Stimulated activated CD4-positive, alpha-beta T cell treated with anti-CD3 and anti-CD28 coated beads, Interleukin-1b, Interleukin-23, amount 100 ng/mL, for 4 hours (primary cell): Measurements from ENCODE around the gene MEGF11.

ENCODE experiments used
- DNase-seq, 2 donors: peaks; one replicate each; pipeline ENCODE4 v3.0.0-alpha.2; 2020; ENCODE audit warnings: low read depth in 2 of 2

Gene MEGF11

GRCh38 chr15:65970937-65971740 is 282.4 kb downstream of the MEGF11 start:
- no peak for DNase-seq

- no peak for DNase-seq
These were observed 283.4 kb downstream of the MEGF11 start for GRCh38 chr15:65969865-65970816.

- DNase-seq, result no peak
These were observed 285.0 kb downstream of the MEGF11 start for GRCh38 chr15:65968511-65968910.

DNA sequence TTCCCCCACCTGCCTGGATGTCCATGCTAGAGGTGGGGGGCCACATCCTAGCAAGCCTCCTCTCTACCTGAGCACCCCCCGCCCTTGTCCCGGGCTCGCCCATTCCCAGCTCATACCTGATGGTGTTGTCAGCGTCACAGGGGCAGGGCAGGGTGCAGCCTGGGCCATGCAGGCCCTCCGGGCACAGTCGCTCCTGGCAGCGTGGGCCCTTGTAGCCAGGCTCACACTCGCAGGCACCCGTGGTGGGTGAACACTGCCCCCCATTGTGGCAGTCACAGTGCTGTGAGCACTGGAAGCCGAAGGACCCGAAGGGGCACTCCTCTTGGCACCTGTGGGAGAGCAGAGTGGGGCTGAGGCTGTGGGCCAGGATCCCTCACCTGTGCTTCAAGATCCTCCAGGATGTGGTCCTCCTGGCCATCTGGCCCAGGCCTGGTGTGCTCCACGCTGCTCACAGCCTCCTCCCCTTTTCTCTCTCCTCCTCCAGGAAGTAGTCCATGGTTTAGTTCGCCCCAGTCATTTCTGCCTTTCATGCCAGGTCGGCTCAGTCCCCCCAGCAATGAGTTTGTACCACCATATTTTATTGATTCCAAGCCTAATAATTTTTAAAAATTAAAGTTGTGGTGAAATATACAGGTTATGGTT is 288.6 kb downstream of the MEGF11 start:
- DNase-seq, result no peak

GRCh38 chr15:65963911-65964482 is 289.6 kb downstream of the MEGF11 start:
- no peak for DNase-seq

DNA sequence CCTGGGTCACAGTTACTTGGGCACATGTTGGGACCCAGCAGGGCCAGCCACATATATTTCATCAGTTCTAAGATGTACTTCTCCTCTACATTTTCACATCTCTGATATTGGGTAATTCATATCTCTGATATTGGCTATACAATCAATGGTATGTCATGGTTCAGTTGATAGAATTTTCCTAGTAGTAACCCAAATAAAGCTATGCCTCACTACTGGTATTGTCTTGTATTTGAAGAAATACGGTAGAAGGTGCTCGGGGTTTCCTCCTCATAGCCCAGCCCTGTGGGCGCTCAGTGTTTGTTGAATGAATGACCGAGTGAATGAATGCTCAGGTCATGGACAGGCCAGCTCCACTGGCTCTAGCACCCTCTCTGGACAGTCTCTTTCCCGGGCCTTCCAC is 290.2 kb downstream of the MEGF11 start:
- no peak for DNase-seq

GRCh38 chr15:65962187-65962586 is 291.4 kb downstream of the MEGF11 start:
- no peak for DNase-seq

DNA sequence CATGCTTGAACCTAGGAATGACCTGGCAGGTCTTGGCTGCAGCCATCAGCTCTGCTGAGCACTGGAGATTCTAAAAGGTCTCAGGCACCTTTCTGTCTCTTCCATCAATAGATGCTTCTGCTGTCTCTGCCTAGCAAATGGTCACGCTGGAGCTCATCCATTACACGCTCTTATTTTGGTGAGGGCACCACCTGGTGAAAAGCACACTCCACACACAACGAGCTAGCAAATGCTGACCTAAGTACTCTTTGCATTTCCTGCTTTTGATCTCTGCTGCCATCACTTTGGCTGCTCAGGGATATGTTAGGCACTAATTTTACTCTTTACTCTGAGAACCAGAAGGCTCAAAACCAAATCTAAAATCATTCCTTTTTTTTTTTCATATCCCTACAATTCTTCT is 293.0 kb downstream of the MEGF11 start:
- no peak for DNase-seq

DNA sequence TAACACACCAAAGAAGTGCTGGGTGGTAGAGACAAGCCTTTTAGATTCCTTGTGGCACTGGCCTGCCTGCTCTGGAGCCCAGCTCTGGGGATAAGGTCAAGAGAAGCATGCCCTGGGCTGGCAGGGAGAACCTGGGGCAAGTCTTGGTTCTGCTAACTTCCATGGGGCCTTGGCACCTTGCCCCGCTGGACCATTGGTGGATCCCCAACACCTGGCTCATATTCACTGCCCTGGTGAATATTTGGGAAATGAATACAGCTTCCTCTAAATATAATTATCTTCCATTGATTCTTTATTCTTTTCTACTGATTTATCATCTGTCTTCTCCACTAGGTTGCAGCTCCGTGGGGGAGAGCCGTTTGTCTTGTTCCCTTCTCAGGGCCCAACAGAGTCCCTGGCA is 294.7 kb downstream of the MEGF11 start:
- DNase-seq, result no peak

- no peak for DNase-seq
These were observed 296.1 kb downstream of the MEGF11 start for GRCh38 chr15:65957451-65957850.

DNA sequence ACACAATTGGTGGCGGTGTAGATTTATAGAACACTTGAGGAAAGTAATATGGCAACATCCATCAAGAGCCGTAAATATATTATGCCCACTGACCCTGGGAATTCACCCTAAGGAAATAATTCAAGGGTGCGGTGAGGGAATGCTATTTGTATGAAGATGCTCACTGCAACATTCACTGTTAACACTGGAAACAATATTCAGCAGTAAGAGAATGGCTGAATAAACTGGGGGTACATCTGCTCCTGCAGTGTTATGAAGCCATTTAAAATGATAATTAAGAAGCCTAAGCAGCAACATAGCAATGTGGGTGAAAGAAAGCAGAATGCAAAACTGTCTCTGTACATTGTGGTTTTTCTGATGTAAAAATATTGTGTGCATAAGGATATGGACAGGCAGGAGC is 296.7 kb downstream of the MEGF11 start:
- DNase-seq, result no peak

DNA sequence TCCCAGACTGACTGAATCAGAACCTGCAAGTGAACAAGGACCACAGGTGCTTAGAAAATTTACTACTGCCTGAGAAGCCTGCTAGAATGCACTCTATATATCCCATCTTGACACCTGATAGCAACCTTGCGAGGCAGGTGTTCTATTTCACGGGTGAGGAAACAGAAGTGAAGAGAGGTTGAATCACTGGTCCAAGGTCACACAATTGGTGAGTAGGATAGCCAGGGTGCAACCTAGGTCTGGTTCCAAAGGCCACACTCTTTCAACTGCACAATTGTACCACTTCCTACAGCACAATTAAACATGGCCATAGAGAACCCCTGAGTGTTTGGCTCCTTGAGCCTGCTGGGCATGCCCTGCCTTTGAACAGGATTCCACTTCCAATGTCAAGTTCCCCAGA is 297.2 kb downstream of the MEGF11 start:
- DNase-seq, result no peak

- no peak for DNase-seq
These were observed 299.2 kb downstream of the MEGF11 start for GRCh38 chr15:65954289-65954741.

DNA sequence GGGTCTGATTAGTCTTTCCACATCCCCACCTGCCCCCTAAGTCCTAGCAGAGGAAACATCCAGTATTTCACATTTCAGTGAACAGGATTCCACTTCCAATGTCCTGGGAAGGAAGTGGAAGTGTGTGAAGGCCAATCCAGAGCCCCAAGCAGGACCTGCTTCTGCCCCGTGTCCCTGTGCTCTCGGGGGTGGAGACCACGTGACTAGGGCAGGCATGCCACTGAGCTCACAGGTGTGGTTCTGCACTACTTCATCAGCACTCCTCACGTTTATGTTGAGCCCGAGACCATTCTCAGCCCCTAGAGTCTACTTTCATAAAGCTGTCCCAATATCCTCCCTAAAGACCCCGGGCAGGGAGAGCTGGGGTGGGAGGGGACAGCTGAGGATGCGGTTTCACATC is 299.9 kb downstream of the MEGF11 start:
- no peak for DNase-seq

GRCh38 chr15:65952391-65953053 is 301.0 kb downstream of the MEGF11 start:
- no peak for DNase-seq

- no peak for DNase-seq
These were observed 302.5 kb downstream of the MEGF11 start for GRCh38 chr15:65951007-65951406.

- DNase-seq, result no peak
These were observed 304.1 kb downstream of the MEGF11 start for GRCh38 chr15:65949491-65949890.

- DNase-seq, result no peak
These were observed 304.5 kb downstream of the MEGF11 start for GRCh38 chr15:65949011-65949410.

DNA sequence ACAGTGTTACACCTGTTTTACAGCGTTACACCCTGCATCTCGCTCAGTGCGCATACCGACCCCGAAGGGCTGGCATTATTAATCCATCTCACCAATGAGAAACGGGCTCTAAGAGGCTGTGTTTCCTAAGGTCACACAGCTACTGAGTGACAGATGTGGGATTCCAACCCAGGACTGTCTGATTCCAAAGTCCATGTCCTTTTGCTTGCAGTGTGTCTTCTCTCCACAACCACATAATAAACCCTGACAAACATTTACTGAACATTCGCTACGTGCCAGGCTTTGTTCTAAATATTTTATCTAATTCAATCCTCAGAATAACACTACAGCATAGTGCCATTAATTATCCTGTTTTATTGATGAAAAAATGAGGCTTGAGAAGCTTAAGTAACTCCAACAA is 305.2 kb downstream of the MEGF11 start:
- no peak for DNase-seq

GRCh38 chr15:65947041-65947440 is 306.5 kb downstream of the MEGF11 start:
- no peak for DNase-seq

GRCh38 chr15:65945616-65946015 is 307.9 kb downstream of the MEGF11 start:
- no peak for DNase-seq
